Parathyroid adenoma (tissue), 2 donors: ENCODE measurements around the gene AGPAT4.

Source experiments
- H2AFZ ChIP-seq: fragments of 300-600 bp; sonication (generic); one replicate; pipeline ENCODE4 v1.7.0; 2017; ENCODE audit warnings: antibody characterized with exemption, mild to moderate bottlenecking
- H3K27ac ChIP-seq: fragments of 300-600 bp; sonication (generic); one replicate; pipeline ENCODE4 v1.7.0; 2017
- H3K27me3 ChIP-seq: fragments of 300-600 bp; sonication (generic); one replicate; pipeline ENCODE4 v1.7.0; 2017; ENCODE audit warnings: low read length; ENCODE audit not compliant: control insufficient read depth, insufficient read depth
- H3K36me3 ChIP-seq: fragments of 300-600 bp; sonication (generic); one replicate; pipeline ENCODE4 v1.7.0; 2017; ENCODE audit warnings: low read length; ENCODE audit not compliant: control insufficient read depth, insufficient read depth
- H3K4me1 ChIP-seq: fragments of 300-600 bp; sonication (generic); one replicate; pipeline ENCODE4 v1.7.0; 2017; ENCODE audit warnings: control low read depth
- H3K4me2 ChIP-seq: fragments of 300-600 bp; sonication (generic); one replicate; pipeline ENCODE4 v1.7.0; 2017; ENCODE audit warnings: low read length
- H3K4me3 ChIP-seq: fragments of 300-600 bp; sonication (generic); one replicate; pipeline ENCODE4 v1.7.0; 2017; ENCODE audit warnings: low read depth, low read length
- H3K79me2 ChIP-seq: fragments of 300-600 bp; sonication (generic); one replicate; pipeline ENCODE4 v1.7.0; 2017; ENCODE audit warnings: control low read depth
- H3K9ac ChIP-seq: fragments of 300-600 bp; sonication (generic); one replicate; pipeline ENCODE4 v1.7.0; 2017; ENCODE audit warnings: mild to moderate bottlenecking
- H3K9me3 ChIP-seq: fragments of 300-600 bp; sonication (generic); one replicate; pipeline ENCODE4 v1.7.0; 2017; ENCODE audit warnings: low read length; ENCODE audit not compliant: control insufficient read depth
- CTCF ChIP-seq: fragments of 300-600 bp; sonication (generic); IDR thresholded peaks from one replicate; pipeline ENCODE4 v1.7.0; 2017; ENCODE audit warnings: antibody characterized with exemption, mild to moderate bottlenecking
- donor health status: primary hyperparathyroidism.

Gene AGPAT4

GRCh38 chr6:161152907-161153662, 120.8 kb downstream of the AGPAT4 start:
- Histone ChIP-seq H2AFZ (no peak overlapping the region), H3K27ac (no peak overlapping the region), H3K9ac (no peak overlapping the region), H3K27me3 (no peaks in the 10 kb centered on the region), H3K4me2 (no peak overlapping the region), H3K9me3 (no peaks in the 10 kb centered on the region), H3K4me1 (no peaks in the 10 kb centered on the region), H3K79me2 (no peaks in the 10 kb centered on the region), H3K4me3 (no peak overlapping the region), H3K36me3 (no peaks in the 10 kb centered on the region)
- TF ChIP-seq CTCF, result no peak

- H2AFZ ChIP-seq, result no peak overlapping the region
- no peaks in the 10 kb centered on the region for H3K79me2 ChIP-seq
- H3K4me3 ChIP-seq, result no peak overlapping the region
- H3K9ac ChIP-seq, result no peak overlapping the region
- no peaks in the 10 kb centered on the region for H3K4me1 ChIP-seq
- no peak overlapping the region for H3K4me2 ChIP-seq
- H3K27me3 ChIP-seq, result no peaks in the 10 kb centered on the region
- TF ChIP-seq CTCF, result no peak
- H3K27ac ChIP-seq, result no peak overlapping the region
- H3K9me3 ChIP-seq, result no peaks in the 10 kb centered on the region
- H3K36me3 ChIP-seq, result no peaks in the 10 kb centered on the region
These were observed 121.4 kb downstream of the AGPAT4 start for GRCh38 chr6:161152527-161152862.

- H3K4me1 ChIP-seq, result no peaks in the 10 kb centered on the region
- no peak for TF ChIP-seq CTCF
- no peaks in the 10 kb centered on the region for H3K79me2 ChIP-seq
- no peaks in the 10 kb centered on the region for H3K36me3 ChIP-seq
- H3K4me3 ChIP-seq, result no peak overlapping the region
- no peak overlapping the region for H3K4me2 ChIP-seq
- no peak overlapping the region for H3K27ac ChIP-seq
- no peak overlapping the region for H3K9ac ChIP-seq
- H3K9me3 ChIP-seq, result no peaks in the 10 kb centered on the region
- no peak overlapping the region for H2AFZ ChIP-seq
- no peaks in the 10 kb centered on the region for H3K27me3 ChIP-seq
These were observed 122.0 kb downstream of the AGPAT4 start for GRCh38 chr6:161151660-161152526.

- Histone ChIP-seq H3K9ac (no peak overlapping the region), H3K27ac (no peak overlapping the region), H3K79me2 (no peaks in the 10 kb centered on the region), H3K4me3 (no peak overlapping the region), H3K36me3 (no peaks in the 10 kb centered on the region), H3K9me3 (no peaks in the 10 kb centered on the region), H3K4me1 (no peaks in the 10 kb centered on the region), H2AFZ (no peak overlapping the region), H3K4me2 (no peak overlapping the region), H3K27me3 (no peaks in the 10 kb centered on the region)
- TF ChIP-seq CTCF, result no peak
These were observed 122.7 kb downstream of the AGPAT4 start for GRCh38 chr6:161151059-161151645.
